GM11168 (cell line): ENCODE measurements around the gene NPHP1.

Experiments
- in situ Hi-C: fragments of 300-500 bp; cut with MboI; formaldehyde crosslinking; loops from one replicate; pipeline ENCODE4 v1.12.0; 2022; ENCODE audit warnings: low sequenced_read_pairs; ENCODE audit not compliant: unreplicated experiment

Gene NPHP1

GRCh38 chr2:110140401-110140800 lies 64.4 kb downstream of the NPHP1 start:
- in situ Hi-C loops: no loop called here

- in situ Hi-C loops: no loop called here
Observed at GRCh38 chr2:110134025-110134424, 70.8 kb downstream of the NPHP1 start.

- in situ Hi-C loops: no loop called here
Observed at GRCh38 chr2:110131166-110131565, 73.6 kb downstream of the NPHP1 start.

GRCh38 chr2:110130757-110131156 lies 74.1 kb downstream of the NPHP1 start:
- in situ Hi-C loops: no loop called here

- in situ Hi-C loops: no loop called here
Observed at GRCh38 chr2:110126906-110127305, 77.9 kb downstream of the NPHP1 start.

GRCh38 chr2:110126086-110126773 lies 78.6 kb downstream of the NPHP1 start:
- in situ Hi-C loops: no loop called here

- in situ Hi-C loops: loop anchor here (25.0 kb wide), 1 partner anchor 162 kb away; no protein-coding TSS in a partner anchor
Observed at GRCh38 chr2:110124939-110125691, 79.7 kb downstream of the NPHP1 start.

GRCh38 chr2:110124038-110124825 lies 80.6 kb downstream of the NPHP1 start:
- in situ Hi-C loops: loop anchor here (25.0 kb wide), 1 partner anchor 163 kb away; no protein-coding TSS in a partner anchor

- in situ Hi-C loops: loop anchor here (25.0 kb wide), 1 partner anchor 166 kb away; no protein-coding TSS in a partner anchor
Observed at GRCh38 chr2:110121592-110121991, 83.2 kb downstream of the NPHP1 start.

GRCh38 chr2:110121052-110121334 lies 83.8 kb downstream of the NPHP1 start:
- in situ Hi-C loops: loop anchor here (25.0 kb wide), 1 partner anchor 166 kb away; no protein-coding TSS in a partner anchor

GRCh38 chr2:110120171-110121051 lies 84.4 kb downstream of the NPHP1 start:
- in situ Hi-C loops: loop anchor here (25.0 kb wide), 1 partner anchor 167 kb away; no protein-coding TSS in a partner anchor

- in situ Hi-C loops: loop anchor here (25.0 kb wide), 1 partner anchor 171 kb away; no protein-coding TSS in a partner anchor
Observed at GRCh38 chr2:110116033-110116710, 88.6 kb downstream of the NPHP1 start.

- in situ Hi-C loops: loop anchor here (25.0 kb wide), 1 partner anchor 172 kb away; no protein-coding TSS in a partner anchor
Observed at GRCh38 chr2:110115291-110116032, 89.4 kb downstream of the NPHP1 start, which contains the start of gene MALL. Gene MALL, minus strand, starts transcription at chr2:110115822. Its CDS starts 30 bp downstream, at chr2:110115792.

GRCh38 chr2:110114831-110115255 lies 90.0 kb downstream of the NPHP1 start:
- in situ Hi-C loops: loop anchor here (25.0 kb wide), 1 partner anchor 172 kb away; no protein-coding TSS in a partner anchor

GRCh38 chr2:110113961-110114591 lies 90.7 kb downstream of the NPHP1 start:
- in situ Hi-C loops: loop anchor here (25.0 kb wide), 1 partner anchor 173 kb away; no protein-coding TSS in a partner anchor

GRCh38 chr2:110108291-110108690 lies 96.5 kb downstream of the NPHP1 start:
- in situ Hi-C loops: loop anchor here (25.0 kb wide), 1 partner anchor 179 kb away; no protein-coding TSS in a partner anchor
